ENCODE data around the gene HIGD2B. TPM values are rescaled to one million over a fixed set of nuclear protein-coding genes. Genes with fewer than 3 reads are reported as not detected.
"Not testable (repeated sequence)": the region's sequence is repeated elsewhere in the genome, so short reads cannot be mapped to it uniquely, and the experiment has no call there.

HIGD2B gene
- polyA plus RNA-seq, 6 donors from 2014 or later: 0.27 TPM; not detected in 5

GRCh38 chr15:72665706-72666105 is 20.3 kb downstream of the HIGD2B start:
- not testable (repeated sequence) for H3K27me3 Mint-ChIP-seq; DNase-seq; H3K9me3 Mint-ChIP-seq; H3K4me1 Mint-ChIP-seq; H3K36me3 Mint-ChIP-seq; H3K4me3 Mint-ChIP-seq; ATAC-seq (ENCODE audit: low read depth in 2 of 2); H3K27ac Mint-ChIP-seq

DNA sequence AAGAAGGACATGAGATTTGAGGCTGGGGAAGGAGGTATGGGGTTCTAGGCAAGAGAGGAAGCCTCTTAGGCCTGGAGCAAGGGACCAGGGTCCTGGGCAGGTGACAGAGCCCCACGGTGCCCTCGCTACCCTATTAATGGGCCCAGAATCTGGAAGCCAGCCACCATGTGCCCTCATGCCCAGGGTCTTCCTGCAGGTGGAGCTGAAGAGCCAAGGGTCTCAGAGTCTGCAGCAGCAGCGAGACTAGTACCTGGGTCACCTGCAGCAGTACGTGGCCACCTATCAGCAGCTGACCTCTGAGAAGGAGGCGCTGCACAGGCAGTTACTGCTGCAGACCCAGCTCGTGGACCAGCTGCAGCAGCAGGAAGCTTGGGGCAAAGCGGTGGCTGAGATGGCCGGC is 22.1 kb downstream of the HIGD2B start:
- H3K4me3 Mint-ChIP-seq; DNase-seq; H3K4me1 Mint-ChIP-seq; H3K27ac Mint-ChIP-seq; H3K27me3 Mint-ChIP-seq; H3K36me3 Mint-ChIP-seq; H3K9me3 Mint-ChIP-seq; ATAC-seq (ENCODE audit: low read depth in 2 of 2): not testable (repeated sequence)

- not testable (repeated sequence) for H3K27ac Mint-ChIP-seq; H3K36me3 Mint-ChIP-seq; ATAC-seq (ENCODE audit: low read depth in 2 of 2); H3K27me3 Mint-ChIP-seq; DNase-seq; H3K4me1 Mint-ChIP-seq; H3K9me3 Mint-ChIP-seq; H3K4me3 Mint-ChIP-seq
Observed at GRCh38 chr15:72661081-72661480, 24.9 kb downstream of the HIGD2B start.

DNA sequence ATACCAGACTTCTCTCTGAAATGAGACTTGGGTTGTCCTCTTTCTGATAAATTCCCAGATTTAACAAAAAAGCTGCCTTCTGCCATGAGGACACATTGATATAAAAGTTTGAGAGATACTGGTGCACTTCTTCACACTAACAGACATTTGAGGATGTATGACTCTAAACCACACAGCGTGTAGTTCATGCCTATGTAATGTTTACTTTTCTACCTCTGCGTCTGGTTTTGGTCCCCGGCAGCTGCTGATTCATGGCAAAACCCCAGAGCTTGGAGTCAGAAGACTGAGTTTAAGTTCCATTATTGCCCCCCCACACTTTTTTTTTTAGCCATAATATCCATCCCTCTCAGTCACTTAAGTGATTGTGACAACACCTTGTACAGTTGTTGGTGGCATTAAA is 30.0 kb downstream of the HIGD2B start:
- not testable (repeated sequence) for ATAC-seq (ENCODE audit: low read depth in 2 of 2); H3K4me1 Mint-ChIP-seq; DNase-seq; H3K27ac Mint-ChIP-seq; H3K9me3 Mint-ChIP-seq; H3K27me3 Mint-ChIP-seq; H3K4me3 Mint-ChIP-seq; H3K36me3 Mint-ChIP-seq

- H3K36me3 Mint-ChIP-seq; H3K9me3 Mint-ChIP-seq; H3K4me1 Mint-ChIP-seq; ATAC-seq (ENCODE audit: low read depth in 2 of 2); H3K4me3 Mint-ChIP-seq; H3K27ac Mint-ChIP-seq; DNase-seq; H3K27me3 Mint-ChIP-seq: not testable (repeated sequence)
Observed at GRCh38 chr15:72654397-72654796, 31.6 kb downstream of the HIGD2B start, which contains the start of gene GOLGA6B. Gene GOLGA6B, plus strand, starts transcription at chr15:72654697. Its CDS starts 41 bp downstream, at chr15:72654738.

- ATAC-seq (ENCODE audit: low read depth in 2 of 2); H3K4me1 Mint-ChIP-seq; H3K27ac Mint-ChIP-seq; H3K27me3 Mint-ChIP-seq; DNase-seq; H3K36me3 Mint-ChIP-seq; H3K4me3 Mint-ChIP-seq; H3K9me3 Mint-ChIP-seq: not testable (repeated sequence)
Observed at GRCh38 chr15:72648631-72649253, 37.2 kb downstream of the HIGD2B start.

DNA sequence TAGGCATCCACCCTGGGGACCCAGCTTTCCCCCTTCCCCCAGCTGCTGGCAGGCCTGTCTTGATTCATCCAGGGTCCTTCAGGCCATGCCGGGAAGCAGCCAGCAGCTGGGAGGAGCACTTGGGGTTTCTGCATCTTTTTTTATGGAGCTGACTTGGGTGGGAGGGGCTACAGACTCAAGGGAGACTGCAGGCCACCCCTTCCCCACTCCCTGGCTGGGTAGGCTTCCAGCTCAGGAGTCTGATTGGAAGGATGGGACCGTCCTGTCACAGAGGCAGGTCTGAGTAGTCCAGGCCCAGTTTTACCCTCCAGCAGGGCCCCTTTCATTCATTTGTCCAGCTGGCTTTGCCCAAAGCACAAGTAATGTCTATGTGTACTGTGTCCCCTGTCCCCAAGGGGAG is 43.7 kb downstream of the HIGD2B start:
- not testable (repeated sequence) for H3K27me3 Mint-ChIP-seq; ATAC-seq (ENCODE audit: low read depth in 2 of 2); H3K4me1 Mint-ChIP-seq; DNase-seq; H3K27ac Mint-ChIP-seq; H3K4me3 Mint-ChIP-seq; H3K9me3 Mint-ChIP-seq; H3K36me3 Mint-ChIP-seq

DNA sequence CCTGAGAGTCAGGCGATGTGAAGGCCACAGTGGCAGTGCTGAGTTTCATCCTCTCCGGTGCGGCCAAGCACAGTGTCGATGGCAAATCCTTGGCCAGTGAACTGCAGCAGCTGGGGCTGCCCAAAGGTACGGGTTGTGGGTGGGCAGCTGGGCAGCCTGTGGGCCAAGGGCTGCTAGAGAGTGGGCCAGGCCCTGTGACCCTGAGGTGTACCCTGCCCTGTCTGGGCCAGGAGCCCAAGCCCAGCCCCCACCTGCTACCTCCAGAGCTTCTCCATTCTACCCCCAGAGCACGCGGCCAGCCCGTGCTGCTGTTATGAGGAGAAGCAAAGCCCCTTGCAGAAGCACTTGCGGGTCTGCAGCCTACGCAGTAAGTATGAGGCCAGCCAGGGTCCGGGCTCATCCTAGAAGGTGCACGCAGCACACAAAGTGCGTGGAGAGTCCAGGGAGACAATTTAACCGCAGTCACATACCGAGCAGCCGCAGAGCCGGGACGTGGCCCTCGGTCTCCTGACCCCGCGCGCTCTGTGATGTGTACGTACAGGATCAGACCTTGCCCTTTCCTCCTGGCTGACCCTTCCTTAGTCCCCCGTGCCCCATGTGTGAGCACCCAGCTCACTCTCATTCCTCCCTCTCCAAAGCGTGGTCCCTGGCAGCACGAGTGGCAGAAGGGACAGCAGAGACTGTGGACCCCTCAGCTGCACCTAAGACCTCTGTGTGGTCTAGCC is 46.1 kb downstream of the HIGD2B start:
- not testable (repeated sequence) for H3K9me3 Mint-ChIP-seq; H3K27ac Mint-ChIP-seq; ATAC-seq (ENCODE audit: low read depth in 2 of 2); H3K36me3 Mint-ChIP-seq; DNase-seq; H3K4me3 Mint-ChIP-seq; H3K4me1 Mint-ChIP-seq; H3K27me3 Mint-ChIP-seq

DNA sequence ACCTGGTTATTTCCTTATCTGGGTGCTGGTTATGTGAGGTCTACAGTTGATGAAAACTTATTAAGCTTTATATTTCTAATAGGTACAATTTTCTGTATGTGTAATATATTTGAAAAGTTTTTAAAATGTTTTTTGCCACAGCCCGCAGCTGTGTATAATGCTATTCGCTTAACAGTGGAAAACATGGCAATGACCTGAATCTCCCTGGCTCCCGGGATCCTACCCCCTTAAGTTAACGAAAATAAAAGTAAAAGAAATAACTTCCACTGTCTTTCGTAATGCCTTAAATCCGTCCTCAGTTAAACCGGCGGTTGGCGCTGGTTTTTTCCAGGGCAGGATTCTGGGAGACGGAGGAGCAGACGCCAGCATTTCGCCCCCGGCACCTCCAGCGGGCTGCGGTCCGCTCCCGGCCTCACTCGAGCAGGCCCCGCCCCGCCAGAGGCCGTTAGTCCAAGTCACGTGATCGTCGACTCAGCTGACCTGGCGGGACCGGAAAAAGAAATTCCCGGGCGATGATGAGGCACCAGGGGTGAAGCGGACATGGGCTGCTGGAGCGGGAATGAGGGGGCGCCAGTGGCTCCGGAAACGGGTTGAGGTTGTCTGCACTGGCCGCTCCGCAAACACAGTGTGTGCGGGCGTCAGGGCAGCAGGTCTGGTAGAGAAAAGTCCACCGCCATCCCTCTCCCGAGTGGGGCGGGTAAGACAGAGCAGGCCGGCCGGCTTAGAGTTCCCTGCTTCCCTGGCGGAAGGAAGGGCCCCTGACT is 49.3 kb downstream of the HIGD2B start:
- ATAC-seq (ENCODE audit: low read depth in 2 of 2) (peak; percentile 61 to 70), DNase-seq (peak; percentile 7)
- H3K36me3 Mint-ChIP-seq, H3K27me3 Mint-ChIP-seq, H3K9me3 Mint-ChIP-seq, H3K27ac Mint-ChIP-seq, H3K4me1 Mint-ChIP-seq: not testable (repeated sequence)
- peak overlapping the region in 3 of 8 donors; percentile 28 to 67 (median 36) for H3K4me3 Mint-ChIP-seq

DNA sequence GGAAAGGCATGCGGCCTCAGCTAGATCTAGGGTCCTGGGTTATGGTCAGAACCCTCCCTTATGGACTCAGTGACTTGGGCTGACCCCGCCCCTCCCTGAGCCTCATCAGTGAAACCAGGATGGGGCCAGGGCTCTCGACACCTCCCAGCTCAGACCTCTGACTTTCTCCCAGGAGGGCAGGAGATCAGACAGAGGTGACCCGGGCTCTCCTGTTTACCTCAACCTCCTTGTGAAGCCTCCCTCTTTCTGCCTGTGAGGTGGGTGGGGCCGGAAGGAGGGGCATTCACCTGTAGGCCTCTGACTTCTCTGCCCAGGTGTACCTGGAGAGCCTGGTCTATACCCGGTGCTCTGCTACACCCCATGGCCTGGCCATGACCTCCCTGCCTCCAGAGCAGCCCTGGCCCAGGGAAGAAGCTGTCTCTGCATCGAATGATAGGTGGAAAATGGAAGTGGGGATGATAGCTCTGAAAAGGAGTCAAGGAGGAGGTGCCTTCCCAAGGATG is 56.9 kb downstream of the HIGD2B start:
- not testable (repeated sequence) for H3K36me3 Mint-ChIP-seq; H3K27me3 Mint-ChIP-seq; H3K4me3 Mint-ChIP-seq; DNase-seq; H3K27ac Mint-ChIP-seq; H3K4me1 Mint-ChIP-seq; H3K9me3 Mint-ChIP-seq; ATAC-seq (ENCODE audit: low read depth in 2 of 2)

- H3K9me3 Mint-ChIP-seq; DNase-seq; H3K4me1 Mint-ChIP-seq; H3K27me3 Mint-ChIP-seq; H3K36me3 Mint-ChIP-seq; H3K4me3 Mint-ChIP-seq; ATAC-seq (ENCODE audit: low read depth in 2 of 2); H3K27ac Mint-ChIP-seq: not testable (repeated sequence)
Observed at GRCh38 chr15:72628249-72629067, 57.5 kb downstream of the HIGD2B start.

DNA sequence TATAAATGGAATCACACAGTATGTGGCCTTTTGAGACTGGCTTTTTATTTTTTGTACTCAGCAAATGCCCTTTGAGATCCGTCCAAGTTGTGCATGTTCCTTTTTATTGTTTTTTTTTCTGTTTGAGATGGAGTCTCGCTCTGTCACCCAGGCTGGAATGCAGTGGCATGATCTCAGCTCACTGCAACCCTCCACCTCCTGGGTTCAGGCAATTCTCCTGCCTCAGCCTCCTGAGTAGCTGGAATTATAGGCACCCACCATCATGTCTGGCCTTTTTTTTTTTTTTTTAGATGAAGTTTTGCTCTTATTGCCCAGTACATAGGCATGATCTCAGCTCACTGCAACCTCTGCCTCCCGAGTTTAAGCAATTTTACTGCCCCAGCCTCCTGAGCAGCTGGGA is 59.8 kb downstream of the HIGD2B start:
- not testable (repeated sequence) for H3K4me1 Mint-ChIP-seq; ATAC-seq (ENCODE audit: low read depth in 2 of 2); H3K27me3 Mint-ChIP-seq; DNase-seq; H3K9me3 Mint-ChIP-seq; H3K36me3 Mint-ChIP-seq; H3K4me3 Mint-ChIP-seq
- peak overlapping the region in 1 of 6 donors; percentile 69 for H3K27ac Mint-ChIP-seq
